ENCODE measurements around the gene SLIT3.

- TF ChIP-seq POLR2A (IDR thresholded peaks at IDR 0.05; ENCODE audit: low read depth, low read length) = no peak
- TF ChIP-seq EZH2 (IDR thresholded peaks at IDR 0.05; ENCODE audit: borderline replicate concordance, low read depth, low read length, severe bottlenecking) = no peak
- no peak for TF ChIP-seq CTCF (IDR thresholded peaks at IDR 0.05; ENCODE audit: extremely low read depth in 1 of 2, insufficient read depth in 1 of 2, low read depth in 1 of 2, low read length in 2 of 2)
- TF ChIP-seq POLR2AphosphoS5 (IDR thresholded peaks at IDR 0.05; ENCODE audit: insufficient read depth, low read depth, low read length) = no peak
- TF ChIP-seq JUN (IDR thresholded peaks at IDR 0.05; ENCODE audit: borderline replicate concordance, insufficient read depth, insufficient read length, low read depth) = no peak
- TF ChIP-seq MYC (IDR thresholded peaks at IDR 0.05; ENCODE audit: low read depth, low read length) = no peak
- TF ChIP-seq MAX (IDR thresholded peaks at IDR 0.05; ENCODE audit: insufficient read depth, insufficient read length) = no peak
- no peak for TF ChIP-seq FOS (IDR thresholded peaks at IDR 0.05; ENCODE audit: borderline replicate concordance, insufficient read depth, low read length)
- TF ChIP-seq GATA2 (IDR thresholded peaks at IDR 0.05; ENCODE audit: insufficient read depth, insufficient read length, low read depth, low read length) = no peak
Measured at GRCh38 chr5:168882283-168882682, 418.7 kb downstream of the SLIT3 start.
